ENCODE results near the gene MARCHF10.

GRCh38 chr17:62653826-62654761 is 154.0 kb downstream of the MARCHF10 start:
- TF ChIP-seq, protein P1, sequence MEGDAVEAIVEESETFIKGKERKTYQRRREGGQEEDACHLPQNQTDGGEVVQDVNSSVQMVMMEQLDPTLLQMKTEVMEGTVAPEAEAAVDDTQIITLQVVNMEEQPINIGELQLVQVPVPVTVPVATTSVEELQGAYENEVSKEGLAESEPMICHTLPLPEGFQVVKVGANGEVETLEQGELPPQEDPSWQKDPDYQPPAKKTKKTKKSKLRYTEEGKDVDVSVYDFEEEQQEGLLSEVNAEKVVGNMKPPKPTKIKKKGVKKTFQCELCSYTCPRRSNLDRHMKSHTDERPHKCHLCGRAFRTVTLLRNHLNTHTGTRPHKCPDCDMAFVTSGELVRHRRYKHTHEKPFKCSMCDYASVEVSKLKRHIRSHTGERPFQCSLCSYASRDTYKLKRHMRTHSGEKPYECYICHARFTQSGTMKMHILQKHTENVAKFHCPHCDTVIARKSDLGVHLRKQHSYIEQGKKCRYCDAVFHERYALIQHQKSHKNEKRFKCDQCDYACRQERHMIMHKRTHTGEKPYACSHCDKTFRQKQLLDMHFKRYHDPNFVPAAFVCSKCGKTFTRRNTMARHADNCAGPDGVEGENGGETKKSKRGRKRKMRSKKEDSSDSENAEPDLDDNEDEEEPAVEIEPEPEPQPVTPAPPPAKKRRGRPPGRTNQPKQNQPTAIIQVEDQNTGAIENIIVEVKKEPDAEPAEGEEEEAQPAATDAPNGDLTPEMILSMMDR (IDR thresholded peaks at IDR 0.05; ENCODE audit: low read depth, low read length): no peak
- no peak for TF ChIP-seq EZH2phosphoT487 (IDR thresholded peaks at IDR 0.05; ENCODE audit: low read depth)

All from OCI-LY3 (cell line).